Stimulated activated CD8-positive, alpha-beta memory T cell treated with anti-CD3 and anti-CD28 coated beads, Interleukin-4, amount 100 ng/mL, for 1 hour (primary cell): Measurements from ENCODE around the gene CEP97.

Source experiments
- DNase-seq, 2 donors: peaks; one replicate each; pipeline ENCODE4 v3.0.0-alpha.2; 2020; ENCODE audit warnings: low read depth in 2 of 2, low spot score in 1 of 2

Gene CEP97

DNA sequence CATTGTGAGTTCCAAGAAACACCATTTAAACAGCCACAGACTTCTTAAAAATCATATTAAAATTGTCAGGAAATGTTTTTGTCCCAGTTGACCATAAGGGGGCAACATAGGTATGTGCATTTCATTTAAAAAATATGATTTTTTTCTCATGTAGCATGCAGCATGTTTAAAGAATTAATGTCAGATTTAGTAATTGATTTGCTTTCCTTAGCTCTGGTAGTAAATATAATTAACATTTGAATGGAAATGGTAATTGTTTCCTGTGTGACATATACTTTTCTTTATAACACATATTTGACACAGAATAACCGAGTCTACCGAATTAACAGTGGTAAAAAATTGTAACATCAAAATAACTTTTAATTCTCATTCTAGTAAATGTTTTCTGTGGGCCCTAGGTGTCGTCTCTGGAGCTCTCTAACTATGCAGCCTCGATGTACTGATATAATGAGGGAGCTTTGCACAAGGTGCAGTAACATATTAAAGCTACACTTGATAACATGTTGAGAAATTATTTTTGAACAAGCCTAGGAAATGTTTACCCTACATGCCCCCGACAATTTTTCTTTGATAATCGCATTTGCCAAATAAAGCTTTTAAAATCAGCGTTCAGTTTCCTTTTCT, 89.5 kb downstream of the CEP97 start:
- no peak for DNase-seq

DNA sequence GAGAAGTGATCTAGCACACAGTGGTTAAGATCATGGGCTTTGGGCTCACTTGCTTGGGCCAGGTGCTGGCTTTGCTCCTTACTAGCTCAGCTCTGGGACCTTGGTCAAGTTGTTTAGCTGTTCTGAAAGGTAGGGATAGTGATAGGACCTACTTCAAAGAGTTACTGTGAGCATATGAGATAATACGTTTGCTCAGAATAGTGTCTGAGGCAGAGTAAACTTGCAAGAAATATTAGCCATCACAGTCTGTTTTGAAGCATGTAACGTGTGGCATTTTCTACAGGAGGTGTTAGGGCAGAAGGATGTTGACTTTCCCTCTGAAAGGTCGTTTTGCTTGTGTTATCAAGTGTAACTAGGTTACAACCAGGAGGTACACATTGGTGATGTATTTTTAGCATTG, 90.4 kb downstream of the CEP97 start:
- no peak for DNase-seq

DNA sequence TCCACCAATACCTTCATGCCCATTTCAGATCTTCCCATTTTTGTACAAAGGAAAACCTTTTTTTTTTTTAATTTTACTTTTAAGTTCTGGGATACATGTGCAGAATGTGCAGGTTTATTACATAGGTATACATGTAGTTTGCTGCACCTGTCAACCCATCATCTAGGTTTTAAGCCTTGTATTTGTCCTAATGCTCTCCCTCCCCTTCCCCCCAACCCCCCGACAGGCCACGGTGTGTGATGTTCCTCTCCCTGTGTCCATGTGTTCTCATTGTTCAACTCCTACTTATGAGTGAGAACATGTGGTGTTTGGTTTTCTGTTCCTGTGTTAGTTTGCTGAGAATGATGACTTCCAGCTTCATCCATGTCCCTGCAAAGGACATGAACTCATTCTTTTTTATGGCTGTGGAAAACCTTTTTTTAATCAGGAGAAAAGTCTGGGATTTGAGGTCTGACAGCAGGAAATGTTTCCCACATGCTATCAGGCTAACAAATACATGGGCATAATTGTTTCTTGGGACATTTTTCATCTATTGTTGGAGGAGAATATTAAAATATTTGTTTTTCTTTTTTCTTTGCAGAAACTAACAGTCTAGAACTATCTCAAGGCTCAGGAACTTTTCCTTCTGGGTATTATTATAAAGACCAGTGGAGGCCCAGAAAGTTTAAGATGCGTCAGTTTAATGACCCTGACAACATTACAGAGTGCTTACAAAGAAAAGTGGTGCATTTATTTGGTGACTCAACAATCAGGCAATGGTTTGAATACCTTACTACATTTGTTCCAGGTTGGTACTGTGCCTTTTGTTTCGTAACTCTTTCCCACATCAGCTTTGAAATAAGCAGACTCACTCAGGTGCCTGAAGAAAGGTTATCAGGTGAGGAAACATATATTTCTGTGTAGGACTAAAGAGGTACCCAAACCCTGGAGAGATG, 92.1 kb downstream of the CEP97 start:
- no peak for DNase-seq

DNA sequence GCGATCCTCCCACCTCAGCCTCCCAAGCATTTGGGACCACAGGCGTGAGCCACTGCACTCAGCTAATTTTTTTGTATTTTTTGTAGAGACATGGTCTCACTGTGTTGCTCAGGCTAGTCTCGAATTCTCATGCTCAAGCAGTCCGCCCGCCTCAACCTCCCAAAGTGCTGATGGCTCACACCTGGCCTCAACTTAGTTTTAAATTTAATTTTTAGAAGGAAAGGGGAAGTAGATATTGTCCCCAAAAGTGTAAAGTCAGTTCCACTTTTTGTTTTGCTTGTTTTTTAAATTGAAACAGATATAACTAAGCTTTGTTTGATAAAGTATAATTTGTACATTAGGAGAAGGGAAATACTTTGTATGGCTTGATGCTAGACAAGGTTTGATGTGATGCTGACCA, 93.6 kb downstream of the CEP97 start:
- DNase-seq: no peak

DNA sequence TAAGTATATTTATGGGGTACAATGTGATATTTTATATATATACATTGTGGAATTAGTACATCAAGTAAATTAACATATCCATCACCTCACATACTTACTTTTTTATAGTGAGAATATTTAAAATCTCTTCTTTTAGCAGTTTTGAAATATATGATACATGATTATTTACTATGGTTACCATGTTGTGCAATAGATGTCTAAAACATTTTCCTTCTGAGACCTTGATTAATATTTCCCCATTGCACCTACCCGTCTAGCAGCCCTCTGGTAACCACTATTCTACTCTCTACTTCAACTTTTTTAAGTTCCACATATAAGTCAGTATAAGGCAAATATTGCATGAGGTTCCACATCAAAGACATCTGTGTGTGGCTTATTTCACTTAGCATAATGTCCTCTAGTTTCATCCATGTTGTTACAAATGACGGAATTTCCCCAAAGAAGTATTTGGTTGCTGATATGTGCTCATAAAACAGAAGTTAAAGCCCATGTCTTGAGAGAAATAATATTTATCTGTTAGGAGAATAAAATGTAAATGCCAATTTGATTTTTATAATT, 95.3 kb downstream of the CEP97 start:
- no peak for DNase-seq
